SK-N-SH (cell line): ENCODE data around the gene REG3G. TPM values are rescaled to one million over a fixed set of nuclear protein-coding genes. Genes with fewer than 3 reads are reported as not detected.

Experiments used
- CTCF ChIA-PET: fragments of 300-600, 350-600 bp; formaldehyde crosslinking; extraction: SDS; loops from one replicate; lab custom pipeline; 2021; lab: Yijun Ruan, JAX
- POLR2A ChIA-PET: fragments of 350-600 bp; sonication (Branson Sonifier 250); formaldehyde crosslinking; extraction: SDS; loops from one replicate; lab custom pipeline; 2020; ENCODE audit warnings: antibody characterized with exemption, inconsistent platforms; lab: Yijun Ruan, JAX
- DNase-seq: peaks from one replicate; pipeline ENCODE4 v3.0.0; 2012
- H2AFZ ChIP-seq: fragments of 200-600 bp; sonication (generic); 2 replicates; pipeline ENCODE4 v1.8.1; 2016; ENCODE audit warnings: antibody characterized with exemption, mild to moderate bottlenecking, low read depth
- H3F3A ChIP-seq: fragments of 200-600 bp; sonication (generic); replicated peaks from 2 replicates; pipeline ENCODE3; 2016; ENCODE audit warnings: antibody characterized with exemption, mild to moderate bottlenecking; ENCODE audit not compliant: insufficient read depth
- H3K27ac ChIP-seq, 2 experiments: fragments of 200-500 bp in 1 of 2; fragments of 200-600 bp in 1 of 2; sonication (Bioruptor generic) in 1 of 2; sonication (generic), shearing (Covaris generic) in 1 of 2; 2 replicates each; pipeline versions ENCODE4 v1.5.1 to v1.6.1; 2014 to 2016; ENCODE audit warnings: low read depth in 2 of 2, inconsistent platforms in 1 of 2, low read length in 1 of 2, mild to moderate bottlenecking in 1 of 2, mixed read lengths in 1 of 2
- H3K27me3 ChIP-seq: fragments of 200-600 bp; sonication (generic), shearing (Covaris generic); 2 replicates; pipeline ENCODE4 v1.6.1; 2016; ENCODE audit warnings: mixed run types; ENCODE audit not compliant: insufficient read depth
- H3K36me3 ChIP-seq, 2 experiments: fragments of 200-500 bp in 1 of 2; fragments of 200-600 bp in 1 of 2; sonication (Bioruptor generic) in 1 of 2; sonication (generic) in 1 of 2; replicated peaks in 1 of 2; 2 replicates each; pipeline versions ENCODE3 to v1.5.1; 2014 to 2016; ENCODE audit warnings: low read length in 1 of 2, mild to moderate bottlenecking in 1 of 2; ENCODE audit not compliant: insufficient read depth in 2 of 2, control insufficient read depth in 1 of 2
- H3K4me1 ChIP-seq, 2 experiments: fragments of 200-500 bp in 1 of 2; fragments of 200-600 bp in 1 of 2; sonication (Bioruptor generic) in 1 of 2; sonication (generic), shearing (Covaris generic) in 1 of 2; 2 replicates each; pipeline versions ENCODE4 v1.5.1 to v1.6.1; 2014 to 2016; ENCODE audit warnings: low read depth in 1 of 2, low read length in 1 of 2, mixed run types in 1 of 2; ENCODE audit not compliant: insufficient read depth in 2 of 2, control insufficient read depth in 1 of 2
- H3K4me2 ChIP-seq: fragments of 200-600 bp; sonication (generic), shearing (Covaris generic); 2 replicates; pipeline ENCODE4 v1.6.1; 2017; ENCODE audit warnings: mixed run types
- H3K4me3 ChIP-seq, 2 experiments: fragments of 200-500 bp in 1 of 2; fragments of 200-600 bp in 1 of 2; sonication (Bioruptor generic) in 1 of 2; sonication (generic), shearing (Covaris generic) in 1 of 2; 2 replicates each; pipeline versions ENCODE4 v1.5.1 to v1.8.1; 2014 to 2016; ENCODE audit warnings: low read depth in 2 of 2, inconsistent platforms in 1 of 2, low read length in 1 of 2, mild to moderate bottlenecking in 1 of 2, mixed read lengths in 1 of 2, moderate library complexity in 1 of 2
- H3K79me2 ChIP-seq: fragments of 200-600 bp; sonication (generic); 2 replicates; pipeline ENCODE4 v1.8.1; 2017; ENCODE audit warnings: mild to moderate bottlenecking; ENCODE audit not compliant: insufficient read depth
- H3K9ac ChIP-seq: fragments of 200-600 bp; sonication (generic); 2 replicates; pipeline ENCODE4 v1.6.1; 2017; ENCODE audit warnings: mixed run types
- H3K9me2 ChIP-seq: fragments of 200-600 bp; sonication (generic); 2 replicates; pipeline ENCODE4 v1.6.1; 2017; ENCODE audit warnings: mixed run types
- H3K9me3 ChIP-seq: fragments of 200-600 bp; sonication (generic); 2 replicates; pipeline ENCODE4 v1.6.1; 2017; ENCODE audit warnings: mixed run types, mild to moderate bottlenecking, moderate library complexity
- H4K20me1 ChIP-seq: fragments of 200-600 bp; sonication (generic); 2 replicates; pipeline ENCODE4 v1.6.1; 2017; ENCODE audit warnings: mild to moderate bottlenecking, mixed run types; ENCODE audit not compliant: insufficient read depth
- ELF1 ChIP-seq: IDR thresholded peaks from 2 replicates; pipeline ENCODE4 v1.4.0; 2012
- EP300 ChIP-seq, 2 experiments: IDR thresholded peaks; 2 replicates each; pipeline versions ENCODE4 v1.4.0 to v1.6.1; 2012; ENCODE audit warnings: borderline replicate concordance in 1 of 2, low read depth in 1 of 2, low read length in 1 of 2
- EZH2phosphoT487 ChIP-seq: fragments of 200-600 bp; sonication (generic); IDR thresholded peaks from 2 replicates; pipeline ENCODE4 v1.6.1; 2017; ENCODE audit warnings: low read depth, mixed run types, mild to moderate bottlenecking, antibody characterized with exemption, moderate library complexity, borderline replicate concordance
- FOSL2 ChIP-seq: IDR thresholded peaks from 2 replicates; pipeline ENCODE4 v1.4.0; 2012; ENCODE audit warnings: low read depth, mild to moderate bottlenecking, moderate library complexity, borderline replicate concordance
- FOXJ3 ChIP-seq: sonication (generic); formaldehyde crosslinking; IDR thresholded peaks from 2 replicates; pipeline ENCODE4 v1.5.1; 2020; ENCODE audit warnings: mild to moderate bottlenecking, missing genetic modification reagents
- FOXM1 ChIP-seq: IDR thresholded peaks from 2 replicates; pipeline ENCODE4 v1.4.0; 2012; ENCODE audit warnings: low read depth, mild to moderate bottlenecking
- GATA2 ChIP-seq: sonication (generic); formaldehyde crosslinking; IDR thresholded peaks from 2 replicates; pipeline ENCODE4 v1.5.0; 2020; ENCODE audit warnings: mild to moderate bottlenecking, missing genetic modification reagents
- JUND ChIP-seq: IDR thresholded peaks from 2 replicates; pipeline ENCODE4 v1.4.0; 2012
- MXI1 ChIP-seq: IDR thresholded peaks from 2 replicates; pipeline ENCODE4 v1.6.1; 2012; ENCODE audit warnings: mild to moderate bottlenecking, low read depth, low read length, improper control_type of control experiment
- NFIC ChIP-seq: IDR thresholded peaks from 2 replicates; pipeline ENCODE4 v1.4.0; 2012; ENCODE audit warnings: borderline replicate concordance
- NRF1 ChIP-seq: IDR thresholded peaks from 2 replicates; pipeline ENCODE4 v1.6.1; 2012; ENCODE audit warnings: low read depth, mild to moderate bottlenecking, low read length
- PBX3 ChIP-seq: IDR thresholded peaks from 2 replicates; pipeline ENCODE4; 2012
- POLR2AphosphoS5 ChIP-seq: IDR thresholded peaks from 2 replicates; pipeline ENCODE4 v1.6.1; 2012; ENCODE audit warnings: low read depth, low read length
- RXRA ChIP-seq: IDR thresholded peaks from 2 replicates; pipeline ENCODE4 v1.4.0; 2012; ENCODE audit warnings: low read depth, mild to moderate bottlenecking, borderline replicate concordance
- SIN3A ChIP-seq: IDR thresholded peaks from 2 replicates; pipeline ENCODE4 v1.6.1; 2012; ENCODE audit warnings: low read depth, mild to moderate bottlenecking, low read length, moderate library complexity, borderline replicate concordance
- TAF1 ChIP-seq: IDR thresholded peaks from 2 replicates; pipeline ENCODE4 v1.6.1; 2012; ENCODE audit warnings: low read depth, mild to moderate bottlenecking, low read length, moderate library complexity, borderline replicate concordance
- TEAD4 ChIP-seq: IDR thresholded peaks from 2 replicates; pipeline ENCODE4 v1.4.0; 2012; ENCODE audit warnings: mild to moderate bottlenecking, borderline replicate concordance; ENCODE audit not compliant: insufficient read depth
- USF2 ChIP-seq: fragments of 150-350 bp; IDR thresholded peaks from 2 replicates; pipeline ENCODE4 v1.6.1; 2017; ENCODE audit warnings: antibody characterized with exemption, low read length, low read depth, borderline replicate concordance
- YY1 ChIP-seq: IDR thresholded peaks from 2 replicates; pipeline ENCODE4 v1.4.0; 2012; ENCODE audit warnings: low read depth, mild to moderate bottlenecking
- ZBTB33 ChIP-seq: IDR thresholded peaks from 2 replicates; pipeline ENCODE4 v1.4.0; 2012; ENCODE audit warnings: low read depth, borderline replicate concordance
- WGBS: methylation state at CpG from one replicate; pipeline ENCODE4 v1.1.6; 2017; ENCODE audit warnings: low lambda C conversion rate; 5-methylcytosine and 5-hydroxymethylcytosine counted together
- polyA plus RNA-seq, 3 experiments: library from polyadenylated mRNA; depleted of rRNA; stranded (reverse); fragments of >200 nt; gene quantifications; 2 replicates each; pipeline ENCODE4 v1.2.3, GENCODE V29; 2012

REG3G gene
- polyA plus RNA-seq, 1 of the 3 experiments (the other 2 are of a cell fraction), result not detected

GRCh38 chr2:78992807-78993517 is 32.5 kb upstream of the REG3G start:
- no peaks in the 10 kb centered on the region for H3F3A ChIP-seq
- no peaks in the 10 kb centered on the region; a peak in 1 of 4 replicates for H3K4me1 ChIP-seq
- no peak overlapping the region for H3K27ac ChIP-seq
- no peak for DNase-seq
- H3K4me3 ChIP-seq, result no peak overlapping the region
- H3K9me2 ChIP-seq, result no peaks in the 10 kb centered on the region
- H3K79me2 ChIP-seq, result no peaks in the 10 kb centered on the region
- 67% methylated on average over 43 of the region's 45 CpGs for WGBS
- no peaks in the 10 kb centered on the region for H3K36me3 ChIP-seq
- ChIA-PET CTCF (no interaction called here), POLR2A (no interaction called here)
- H3K9ac ChIP-seq, result no peak overlapping the region
- no peak for TF ChIP-seq USF2
- no peak for TF ChIP-seq FOSL2
- no peak for TF ChIP-seq FOXJ3
- no peak for TF ChIP-seq ELF1
- TF ChIP-seq JUND, result no peak
- no peak for TF ChIP-seq ZBTB33
- TF ChIP-seq GATA2, result no peak
- no peak for TF ChIP-seq FOXM1
- TF ChIP-seq EZH2phosphoT487, result no peak
- TF ChIP-seq POLR2AphosphoS5, result no peak
- H3K4me2 ChIP-seq, result no peak overlapping the region
- H3K9me3 ChIP-seq, result no peaks in the 10 kb centered on the region
- no peaks in the 10 kb centered on the region for H4K20me1 ChIP-seq
- no peaks in the 10 kb centered on the region for H3K27me3 ChIP-seq
- no peak overlapping the region for H2AFZ ChIP-seq

GRCh38 chr2:78993518-78994148 is 31.9 kb upstream of the REG3G start:
- Histone ChIP-seq H3K27me3 (no peaks in the 10 kb centered on the region), H3K27ac (no peak overlapping the region), H3K79me2 (no peaks in the 10 kb centered on the region), H3K9me3 (no peaks in the 10 kb centered on the region), H2AFZ (no peak overlapping the region), H3F3A (no peaks in the 10 kb centered on the region), H4K20me1 (no peaks in the 10 kb centered on the region), H3K4me3 (no peak overlapping the region), H3K9ac (no peak overlapping the region), H3K4me2 (no peak overlapping the region), H3K9me2 (no peaks in the 10 kb centered on the region), H3K4me1 (peaks cover 0 to 3% of the 10 kb centered on the region in 2 experiments; a peak in 1 of 4 replicates), H3K36me3 (no peaks in the 10 kb centered on the region)
- WGBS, result 54% methylated on average over 25 of the region's 25 CpGs
- DNase-seq, result no peak
- POLR2A ChIA-PET, result no interaction called here
- TF ChIP-seq TAF1 (no peak), NFIC (no peak), SIN3A (no peak), YY1 (no peak), USF2 (no peak), EP300 (IDR thresholded peaks at IDR 0.05; ENCODE audit: borderline replicate concordance in 1 of 2, low read depth in 1 of 2, low read length in 1 of 2) (no peak), RXRA (no peak), GATA2 (no peak), ELF1 (no peak), TEAD4 (no peak), FOXM1 (no peak), MXI1 (no peak), JUND (no peak), NRF1 (no peak), EZH2phosphoT487 (no peak), PBX3 (no peak)
- CTCF ChIA-PET, result interaction anchor here (1.7 kb wide), 1 partner anchor 14 kb away, joined by 7 read pairs; no protein-coding TSS in a partner anchor
